ENCODE measurements around the gene EPHA8. TPM values are rescaled to one million over a fixed set of nuclear protein-coding genes. Genes with fewer than 3 reads are reported as not detected.

The EPHA8 gene
- total and polyA plus RNA-seq, 2 donors (not counting 1 experiment from before 2014, with no cell fraction given) = not detected

DNA sequence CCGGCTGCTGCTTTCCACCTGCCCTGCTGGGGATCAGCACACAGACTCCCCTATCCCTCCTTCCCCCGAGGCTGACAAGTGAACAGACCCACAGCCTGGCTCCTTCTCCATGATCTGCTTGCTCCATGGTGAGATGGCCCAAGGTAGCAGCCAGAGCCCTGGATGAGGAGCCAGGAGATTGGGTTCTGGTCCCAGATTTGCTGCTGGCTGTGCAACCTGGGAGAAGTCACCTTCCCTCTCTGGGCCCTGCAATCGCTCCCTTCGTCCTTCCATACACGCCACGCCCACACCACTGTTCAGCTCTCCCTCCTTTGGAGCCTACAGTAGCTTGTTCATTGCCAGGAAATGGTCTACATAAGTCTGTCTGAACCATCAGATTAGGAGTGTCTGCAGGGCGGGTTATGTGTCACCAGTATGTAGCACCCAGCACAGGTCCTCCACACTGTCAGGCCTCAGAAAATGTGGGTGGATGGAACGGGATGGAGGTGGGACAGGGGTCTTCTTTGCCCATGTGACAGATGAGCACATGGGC lies 9.2 kb upstream of the EPHA8 start:
- H4K20me1 ChIP-seq (ENCODE audit: control insufficient read depth, insufficient read depth, low read length, poor library complexity, severe bottlenecking) = no peaks in the 10 kb centered on the region
- no peaks in the 10 kb centered on the region for H3K9me3 Mint-ChIP-seq (ENCODE audit: insufficient read depth)
- CTCF ChIA-PET = no interaction called here
- peaks cover 0 to 34% (median 0%) of the 10 kb centered on the region in 4 experiments for H3K27me3 ChIP-seq (replicated peaks in 1 of 4; ENCODE audit: control extremely low read depth in 1 of 4, control insufficient read depth in 3 of 4, insufficient read depth in 4 of 4, low read length in 3 of 4)
- no peak overlapping the region for H3K4me3 ChIP-seq (ENCODE audit: control extremely low read depth in 1 of 5, extremely low read depth in 1 of 5, insufficient read depth in 1 of 5, low read depth in 2 of 5, low read length in 4 of 5)
- no peaks in the 10 kb centered on the region for H3K79me2 ChIP-seq (ENCODE audit: control insufficient read depth, insufficient read depth, low read length)
- no peaks in the 10 kb centered on the region for H3K9me3 ChIP-seq (ENCODE audit: control extremely low read depth in 1 of 3, control insufficient read depth in 2 of 3, insufficient read depth in 1 of 3, low read length in 2 of 3)
- POLR2A ChIA-PET = no interaction called here
- intact Hi-C loops (cut with micrococcal nuclease) = no loop called here
- H3K27ac Mint-ChIP-seq = no peak overlapping the region
- H3K9ac ChIP-seq (ENCODE audit: low read length) = no peak overlapping the region
- no peak overlapping the region for H3K4me2 ChIP-seq (replicated peaks; ENCODE audit: low read depth, low read length, poor library complexity, severe bottlenecking)
- peaks cover 52% of the 10 kb centered on the region for H3K27me3 Mint-ChIP-seq
- no peaks in the 10 kb centered on the region for H3K4me1 ChIP-seq (ENCODE audit: control insufficient read depth in 2 of 2, insufficient read depth in 2 of 2, low read length in 2 of 2)
- no peaks in the 10 kb centered on the region for H3K36me3 ChIP-seq (replicated peaks in 1 of 2; ENCODE audit: control extremely low read depth in 1 of 2, control insufficient read depth in 1 of 2, extremely low read depth in 1 of 2, insufficient read depth in 2 of 2, low read length in 1 of 2)
- no peak overlapping the region for H2AFZ ChIP-seq (ENCODE audit: insufficient read depth, low read depth, low read length, poor library complexity, severe bottlenecking)
- no peak overlapping the region for H3K4me3 Mint-ChIP-seq
- H3K27ac ChIP-seq (ENCODE audit: low read length in 2 of 2) = no peak overlapping the region
- no peak for DNase-seq
- H3K4me1 Mint-ChIP-seq = no peaks in the 10 kb centered on the region
- 68% methylated on average over 7 of the region's 8 CpGs for WGBS (ENCODE audit: insufficient coverage)
- no peak for ATAC-seq (ENCODE audit: low read depth)
- no peak for TF ChIP-seq EZH2 (IDR thresholded peaks at IDR 0.05; ENCODE audit: borderline replicate concordance, insufficient read depth, low read depth, low read length, poor library complexity, severe bottlenecking)
- TF ChIP-seq, protein P1, sequence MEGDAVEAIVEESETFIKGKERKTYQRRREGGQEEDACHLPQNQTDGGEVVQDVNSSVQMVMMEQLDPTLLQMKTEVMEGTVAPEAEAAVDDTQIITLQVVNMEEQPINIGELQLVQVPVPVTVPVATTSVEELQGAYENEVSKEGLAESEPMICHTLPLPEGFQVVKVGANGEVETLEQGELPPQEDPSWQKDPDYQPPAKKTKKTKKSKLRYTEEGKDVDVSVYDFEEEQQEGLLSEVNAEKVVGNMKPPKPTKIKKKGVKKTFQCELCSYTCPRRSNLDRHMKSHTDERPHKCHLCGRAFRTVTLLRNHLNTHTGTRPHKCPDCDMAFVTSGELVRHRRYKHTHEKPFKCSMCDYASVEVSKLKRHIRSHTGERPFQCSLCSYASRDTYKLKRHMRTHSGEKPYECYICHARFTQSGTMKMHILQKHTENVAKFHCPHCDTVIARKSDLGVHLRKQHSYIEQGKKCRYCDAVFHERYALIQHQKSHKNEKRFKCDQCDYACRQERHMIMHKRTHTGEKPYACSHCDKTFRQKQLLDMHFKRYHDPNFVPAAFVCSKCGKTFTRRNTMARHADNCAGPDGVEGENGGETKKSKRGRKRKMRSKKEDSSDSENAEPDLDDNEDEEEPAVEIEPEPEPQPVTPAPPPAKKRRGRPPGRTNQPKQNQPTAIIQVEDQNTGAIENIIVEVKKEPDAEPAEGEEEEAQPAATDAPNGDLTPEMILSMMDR (IDR thresholded peaks at IDR 0.05) = no peak

DNA sequence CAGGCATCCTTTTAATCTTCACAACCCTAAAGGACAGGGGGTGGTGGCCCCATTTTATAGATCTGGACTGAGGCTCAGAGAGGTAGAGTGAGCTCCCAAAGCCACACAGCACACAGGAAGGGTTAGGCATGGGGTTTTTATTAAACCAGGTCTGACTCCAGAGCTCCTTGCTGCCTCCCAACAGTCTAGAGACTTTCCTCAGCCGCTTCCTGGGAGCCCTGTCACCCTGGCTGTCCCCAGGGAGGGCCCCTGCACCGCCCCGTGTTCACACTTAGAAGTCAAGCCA lies 8.0 kb upstream of the EPHA8 start:
- H3K4me1 Mint-ChIP-seq = no peaks in the 10 kb centered on the region

More for the DNA sequence above, 8.0 kb upstream of the EPHA8 start:
- Histone ChIP-seq H3K27me3 (replicated peaks in 1 of 4; ENCODE audit: control extremely low read depth in 1 of 4, control insufficient read depth in 3 of 4, insufficient read depth in 4 of 4, low read length in 3 of 4) (peaks cover 0 to 32% (median 0%) of the 10 kb centered on the region in 4 experiments), H3K27ac (ENCODE audit: low read length in 2 of 2) (no peak overlapping the region), H3K4me1 (ENCODE audit: control insufficient read depth in 2 of 2, insufficient read depth in 2 of 2, low read length in 2 of 2) (no peaks in the 10 kb centered on the region), H3K9ac (ENCODE audit: low read length) (no peak overlapping the region), H3K4me3 (ENCODE audit: control extremely low read depth in 1 of 5, extremely low read depth in 1 of 5, insufficient read depth in 1 of 5, low read depth in 2 of 5, low read length in 4 of 5) (no peak overlapping the region), H3K4me2 (replicated peaks; ENCODE audit: low read depth, low read length, poor library complexity, severe bottlenecking) (no peak overlapping the region), H2AFZ (ENCODE audit: insufficient read depth, low read depth, low read length, poor library complexity, severe bottlenecking) (no peak overlapping the region), H3K9me3 (ENCODE audit: control extremely low read depth in 1 of 3, control insufficient read depth in 2 of 3, insufficient read depth in 1 of 3, low read length in 2 of 3) (no peaks in the 10 kb centered on the region), H3K79me2 (ENCODE audit: control insufficient read depth, insufficient read depth, low read length) (no peaks in the 10 kb centered on the region), H4K20me1 (ENCODE audit: control insufficient read depth, insufficient read depth, low read length, poor library complexity, severe bottlenecking) (no peaks in the 10 kb centered on the region), H3K36me3 (replicated peaks in 1 of 2; ENCODE audit: control extremely low read depth in 1 of 2, control insufficient read depth in 1 of 2, extremely low read depth in 1 of 2, insufficient read depth in 2 of 2, low read length in 1 of 2) (no peaks in the 10 kb centered on the region)
- TF ChIP-seq, protein P1 (IDR thresholded peaks at IDR 0.05) = no peak
- ChIA-PET CTCF (no interaction called here), POLR2A (no interaction called here)
- H3K4me3 Mint-ChIP-seq = no peak overlapping the region
- DNase-seq (no peak), ATAC-seq (ENCODE audit: low read depth) (no peak)
- intact Hi-C loops (cut with micrococcal nuclease) = no loop called here
- no peaks in the 10 kb centered on the region for H3K9me3 Mint-ChIP-seq (ENCODE audit: insufficient read depth)
- H3K27me3 Mint-ChIP-seq = peaks cover 53% of the 10 kb centered on the region
- H3K27ac Mint-ChIP-seq = no peak overlapping the region
- WGBS (ENCODE audit: insufficient coverage) = 65% methylated on average over 3 of the region's 3 CpGs
